IMR-90 (cell line): ENCODE results near the gene METRNL. TPM values are rescaled to one million over a fixed set of nuclear protein-coding genes. Genes with fewer than 3 reads are reported as not detected.

Experiments used
- ATAC-seq: fragments of 200-7000 bp; cut with Tn5 transposase; 2 replicates; pipeline ENCODE4 v1.9.1; 2020; ENCODE audit warnings: low read depth, mild to moderate bottlenecking, moderate library complexity
- BruUV-seq: library from RNA; stranded (reverse); fragments of 400-500 nt; replicated peaks from 2 replicates; lab custom pipeline; 2021; lab: Mats Ljungman, UMichigan
- CTCF ChIA-PET: fragments of 300-600 bp; formaldehyde crosslinking; extraction: SDS; loops from one replicate; lab custom pipeline; 2021; ENCODE audit warnings: antibody characterized with exemption; lab: Yijun Ruan, JAX
- POLR2A ChIA-PET: fragments of 300-600 bp; sonication (Branson Sonifier 250); formaldehyde crosslinking; loops from one replicate; lab custom pipeline; 2022; ENCODE audit warnings: antibody characterized with exemption; ENCODE audit not compliant: unreplicated experiment; lab: Charles Lee
- DNase-seq: peaks from one replicate; pipeline ENCODE4 v3.0.0; 2013
- H2AFZ ChIP-seq: replicated peaks from 2 replicates; pipeline ENCODE3; 2013; ENCODE audit warnings: low read length, mild to moderate bottlenecking; ENCODE audit not compliant: poor library complexity
- H2AK5ac ChIP-seq: 2 replicates; pipeline ENCODE4 v1.6.1; 2013; ENCODE audit warnings: low read depth, low read length, inconsistent platforms
- H2AK9ac ChIP-seq: replicated peaks from 2 replicates; pipeline ENCODE3; 2013; ENCODE audit warnings: mild to moderate bottlenecking, low read depth, low read length, moderate library complexity; ENCODE audit not compliant: poor library complexity
- H2BK120ac ChIP-seq: 2 replicates; pipeline ENCODE4 v1.6.1; 2013; ENCODE audit warnings: low read depth, low read length, inconsistent platforms
- H2BK15ac ChIP-seq: 3 replicates; pipeline ENCODE4 v1.6.1; 2013; ENCODE audit warnings: low read depth, low read length, inconsistent platforms
- H2BK20ac ChIP-seq: 2 replicates; pipeline ENCODE4 v1.6.1; 2013; ENCODE audit warnings: low read depth, mild to moderate bottlenecking, inconsistent platforms, low read length, moderate library complexity
- H2BK5ac ChIP-seq: 2 replicates; pipeline ENCODE4 v1.6.1; 2013; ENCODE audit warnings: mild to moderate bottlenecking, low read depth, low read length, inconsistent platforms; ENCODE audit not compliant: poor library complexity, severe bottlenecking
- H3K14ac ChIP-seq: replicated peaks from 2 replicates; pipeline ENCODE4 v1.6.1; 2013; ENCODE audit warnings: low read depth, low read length, inconsistent platforms
- H3K18ac ChIP-seq: 2 replicates; pipeline ENCODE4 v1.6.1; 2013; ENCODE audit warnings: low read depth, low read length, control low read depth
- H3K23ac ChIP-seq: 2 replicates; pipeline ENCODE4 v1.6.1; 2013; ENCODE audit warnings: low read depth, low read length, inconsistent platforms
- H3K27ac ChIP-seq: 2 replicates; pipeline ENCODE4 v1.5.1; 2013; ENCODE audit warnings: mild to moderate bottlenecking, control low read depth, low read length; ENCODE audit not compliant: insufficient read depth
- H3K27me3 ChIP-seq: 2 replicates; pipeline ENCODE4 v1.6.1; 2013; ENCODE audit warnings: low read length; ENCODE audit not compliant: control insufficient read depth, insufficient read depth
- H3K36me3 ChIP-seq: 2 replicates; pipeline ENCODE4 v1.6.1; 2013; ENCODE audit warnings: low read length, mixed read lengths; ENCODE audit not compliant: control insufficient read depth, insufficient read depth
- H3K4ac ChIP-seq: 2 replicates; pipeline ENCODE4 v1.6.1; 2013; ENCODE audit warnings: low read depth, low read length, inconsistent platforms
- H3K4me1 ChIP-seq: 2 replicates; pipeline ENCODE4 v1.6.1; 2013; ENCODE audit warnings: low read length, mixed read lengths; ENCODE audit not compliant: control insufficient read depth, insufficient read depth
- H3K4me2 ChIP-seq: 2 replicates; pipeline ENCODE4 v1.6.1; 2013; ENCODE audit warnings: low read depth, mild to moderate bottlenecking, control low read depth, low read length, moderate library complexity
- H3K4me3 ChIP-seq: 2 replicates; pipeline ENCODE4 v1.5.1; 2013; ENCODE audit warnings: low read depth, mild to moderate bottlenecking, control low read depth, low read length, moderate library complexity; ENCODE audit not compliant: insufficient read depth
- H3K56ac ChIP-seq: 2 replicates; pipeline ENCODE4 v1.6.1; 2013; ENCODE audit warnings: low read length, inconsistent platforms; ENCODE audit not compliant: insufficient read depth; ENCODE audit errors: extremely low read depth
- H3K79me1 ChIP-seq, 2 experiments: 2 replicates each; pipeline ENCODE4 v1.6.1; 2013; ENCODE audit warnings: low read length in 2 of 2, inconsistent platforms in 1 of 2, low read depth in 1 of 2
- H3K9ac ChIP-seq: 2 replicates; pipeline ENCODE4 v1.6.1; 2013; ENCODE audit warnings: low read depth, low read length, control low read depth
- H3K9me1 ChIP-seq: 2 replicates; pipeline ENCODE4 v1.6.1; 2013; ENCODE audit warnings: low read length, inconsistent platforms; ENCODE audit not compliant: insufficient read depth
- H3K9me3 ChIP-seq: 2 replicates; pipeline ENCODE4 v1.6.1; 2013; ENCODE audit warnings: low read length; ENCODE audit not compliant: control insufficient read depth, insufficient read depth
- H4K20me1 ChIP-seq: 2 replicates; pipeline ENCODE4 v1.6.1; 2013; ENCODE audit warnings: low read length, inconsistent platforms; ENCODE audit not compliant: insufficient read depth
- H4K5ac ChIP-seq: 2 replicates; pipeline ENCODE4 v1.6.1; 2013; ENCODE audit warnings: mild to moderate bottlenecking, low read depth, low read length, control low read depth
- H4K8ac ChIP-seq, 2 experiments: 2 replicates each; pipeline ENCODE4 v1.6.1; 2013; ENCODE audit warnings: low read depth in 2 of 2, low read length in 2 of 2, control low read depth in 1 of 2, inconsistent platforms in 1 of 2
- H4K91ac ChIP-seq: 2 replicates; pipeline ENCODE4 v1.6.1; 2013; ENCODE audit warnings: low read depth, low read length, inconsistent platforms; ENCODE audit not compliant: insufficient read depth
- BHLHE40 ChIP-seq: fragments of 150-350 bp; IDR thresholded peaks from 2 replicates; pipeline ENCODE4 v1.6.1; 2016; ENCODE audit warnings: mild to moderate bottlenecking, low read depth, low read length
- CEBPB ChIP-seq: IDR thresholded peaks from 2 replicates; pipeline ENCODE4 v1.6.1; 2012; ENCODE audit warnings: low read depth, low read length, improper control_type of control experiment
- CHD1 ChIP-seq: IDR thresholded peaks from 2 replicates; pipeline ENCODE4 v1.6.1; 2012; ENCODE audit warnings: low read depth, low read length, improper control_type of control experiment
- ELK1 ChIP-seq: fragments of 150-350 bp; IDR thresholded peaks from 2 replicates; pipeline ENCODE4 v1.6.1; 2016; ENCODE audit warnings: low read depth, mild to moderate bottlenecking, low read length, moderate library complexity, borderline replicate concordance
- FOS ChIP-seq: fragments of 150-350 bp; IDR thresholded peaks from 2 replicates; pipeline ENCODE4 v1.6.1; 2016; ENCODE audit warnings: low read depth, low read length
- MAFK ChIP-seq: IDR thresholded peaks from 2 replicates; pipeline ENCODE4 v1.6.1; 2012; ENCODE audit warnings: low read depth, low read length, improper control_type of control experiment
- MAZ ChIP-seq: IDR thresholded peaks from 2 replicates; pipeline ENCODE4 v1.6.1; 2012; ENCODE audit warnings: low read depth, mild to moderate bottlenecking, low read length, improper control_type of control experiment, moderate library complexity, borderline replicate concordance
- MXI1 ChIP-seq: IDR thresholded peaks from 2 replicates; pipeline ENCODE4 v1.6.1; 2012; ENCODE audit warnings: low read depth, mild to moderate bottlenecking, low read length, moderate library complexity, borderline replicate concordance
- NFE2L2 ChIP-seq: fragments of 150-350 bp; IDR thresholded peaks from 2 replicates; pipeline ENCODE4 v1.6.1; 2016; ENCODE audit warnings: low read depth, mild to moderate bottlenecking, low read length
- POLR2A ChIP-seq: IDR thresholded peaks from 2 replicates; pipeline ENCODE4 v1.6.1; 2012; ENCODE audit warnings: mild to moderate bottlenecking, low read depth, low read length
- RAD21 ChIP-seq: IDR thresholded peaks from 2 replicates; pipeline ENCODE4 v1.6.1; 2012; ENCODE audit warnings: low read length, improper control_type of control experiment
- RCOR1 ChIP-seq: IDR thresholded peaks from 2 replicates; pipeline ENCODE4 v1.6.1; 2012; ENCODE audit warnings: mild to moderate bottlenecking, low read length, improper control_type of control experiment; ENCODE audit not compliant: insufficient replicate concordance
- RFX5 ChIP-seq: IDR thresholded peaks from 2 replicates; pipeline ENCODE4 v1.8.0; 2012; ENCODE audit warnings: low read depth, mild to moderate bottlenecking, low read length, moderate library complexity
- SMC3 ChIP-seq: fragments of 150-350 bp; IDR thresholded peaks from 2 replicates; pipeline ENCODE4 v1.6.1; 2016; ENCODE audit warnings: low read depth, mild to moderate bottlenecking, antibody characterized with exemption, low read length, moderate library complexity
- USF2 ChIP-seq: fragments of 150-350 bp; IDR thresholded peaks from 2 replicates; pipeline ENCODE4 v1.6.1; 2017; ENCODE audit warnings: mild to moderate bottlenecking, antibody characterized with exemption, low read length, low read depth
- WGBS, 2 experiments: methylation state at CpG; one replicate each; pipeline versions ENCODE4 v1.1.5 to v1.1.7; 2013; ENCODE audit warnings: missing lambda C conversion rate in 2 of 2; ENCODE audit not compliant: insufficient read length in 1 of 2; ENCODE audit errors: extremely low coverage in 2 of 2; 5-methylcytosine and 5-hydroxymethylcytosine counted together
- dilution Hi-C: fragments of 300-500 bp; cut with HindIII; formaldehyde crosslinking; loops from one replicate; pipeline ENCODE4 v1.14.3; 2018; ENCODE audit warnings: low sequenced_read_pairs; ENCODE audit not compliant: unreplicated experiment
- in situ Hi-C: fragments of 300-500 bp; cut with MboI; formaldehyde crosslinking; loops from 3 replicates; pipeline ENCODE4 v1.14.3; 2019; ENCODE audit warnings: low sequenced_read_pairs, inconsistent platforms, mixed read lengths
- intact Hi-C: fragments of 100-400 bp; cut with micrococcal nuclease; formaldehyde crosslinking; loops from 2 replicates; pipeline ENCODE4 v1.10.0; 2022
- polyA plus RNA-seq, 3 experiments: library from polyadenylated mRNA; depleted of rRNA; stranded (reverse); fragments of >200 nt; gene quantifications; 2 replicates each; pipeline ENCODE4 v1.2.3, GENCODE V29; 2012; ENCODE audit warnings: low replicate concordance in 1 of 3
- total RNA-seq: library from RNA; depleted of rRNA; stranded (reverse); fragments of >200 nt; gene quantifications from 2 replicates; pipeline ENCODE4 v1.2.3, GENCODE V29; 2012
- TF ChIP-seq, protein P1 (sequence below): conservative IDR thresholded peaks from 2 replicates; pipeline ENCODE4 v1.5.1; 2012; ENCODE audit warnings: mild to moderate bottlenecking, low read depth, low read length, improper control_type of control experiment

METRNL gene
- total and polyA plus RNA-seq, 2 of the 4 experiments (the other 2 are of a cell fraction): 17.9 to 48.2 TPM

DNA sequence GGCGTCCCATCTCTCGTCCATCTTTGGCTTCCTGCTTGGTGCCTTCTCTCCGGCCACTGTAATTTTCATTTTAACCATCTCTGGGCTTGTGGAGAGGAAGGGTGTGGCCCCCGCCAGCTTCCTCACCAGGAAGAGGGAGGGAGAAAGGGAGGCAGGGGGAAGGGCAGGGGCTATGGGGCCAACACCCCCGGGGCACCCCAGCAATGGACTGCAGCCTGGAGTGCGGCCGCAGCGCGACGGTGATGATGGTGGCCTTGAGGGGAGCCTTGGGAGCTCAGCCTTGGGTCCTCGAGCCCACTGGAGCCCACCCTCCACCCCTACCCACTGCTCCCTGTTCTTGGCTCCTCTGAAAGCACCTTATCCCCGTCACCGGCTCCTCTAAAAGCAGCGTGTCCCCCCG lies 9.5 kb downstream of the METRNL start:
- CTCF ChIA-PET: no interaction called here
- ATAC-seq (no peak), DNase-seq (no peak)
- no peak overlapping the region for H2AK5ac ChIP-seq
- H3K14ac ChIP-seq: no peak overlapping the region
- H3K9me1 ChIP-seq: peaks cover 29% of the 10 kb centered on the region
- no peak overlapping the region for H3K4me2 ChIP-seq
- no peak overlapping the region for H3K56ac ChIP-seq
- peaks cover 96% of the 10 kb centered on the region for H4K20me1 ChIP-seq
- H2AK9ac ChIP-seq: no peak overlapping the region
- no peak overlapping the region for H3K27ac ChIP-seq
- 100% methylated on average over 3 of the region's 15 CpGs; no CpG with 5 or more reads in 1 of the 2 experiments for WGBS, 2 experiments
- H3K4me1 ChIP-seq: peaks cover 32% of the 10 kb centered on the region
- no peaks in the 10 kb centered on the region for H3K27me3 ChIP-seq
- H3K9me3 ChIP-seq: no peaks in the 10 kb centered on the region
- H3K4ac ChIP-seq: no peak overlapping the region
- no TSS peak for BruUV-seq
- POLR2A ChIA-PET: no interaction called here
- H2AFZ ChIP-seq: no peak overlapping the region
- no peak overlapping the region for H2BK5ac ChIP-seq
- H3K79me1 ChIP-seq: peaks cover 11 to 89% of the 10 kb centered on the region in 2 experiments; a peak in 3 of 4 replicates
- H2BK15ac ChIP-seq: no peak overlapping the region
- H3K23ac ChIP-seq: no peak overlapping the region
- H3K9ac ChIP-seq: no peak overlapping the region
- in situ Hi-C loops: no loop called here
- intact Hi-C loops: no loop called here
- no peak overlapping the region for H3K4me3 ChIP-seq
- no peak overlapping the region for H2BK120ac ChIP-seq
- peaks cover 61% of the 10 kb centered on the region for H3K36me3 ChIP-seq
- H4K91ac ChIP-seq: no peak overlapping the region
- no peak for TF ChIP-seq MAZ
- no peak for TF ChIP-seq BHLHE40
- TF ChIP-seq MXI1: no peak
- no peak for TF ChIP-seq NFE2L2
- no peak for TF ChIP-seq RFX5
- no peak for TF ChIP-seq POLR2A
- TF ChIP-seq FOS: no peak
- no peak for TF ChIP-seq ELK1
- TF ChIP-seq, protein P1, sequence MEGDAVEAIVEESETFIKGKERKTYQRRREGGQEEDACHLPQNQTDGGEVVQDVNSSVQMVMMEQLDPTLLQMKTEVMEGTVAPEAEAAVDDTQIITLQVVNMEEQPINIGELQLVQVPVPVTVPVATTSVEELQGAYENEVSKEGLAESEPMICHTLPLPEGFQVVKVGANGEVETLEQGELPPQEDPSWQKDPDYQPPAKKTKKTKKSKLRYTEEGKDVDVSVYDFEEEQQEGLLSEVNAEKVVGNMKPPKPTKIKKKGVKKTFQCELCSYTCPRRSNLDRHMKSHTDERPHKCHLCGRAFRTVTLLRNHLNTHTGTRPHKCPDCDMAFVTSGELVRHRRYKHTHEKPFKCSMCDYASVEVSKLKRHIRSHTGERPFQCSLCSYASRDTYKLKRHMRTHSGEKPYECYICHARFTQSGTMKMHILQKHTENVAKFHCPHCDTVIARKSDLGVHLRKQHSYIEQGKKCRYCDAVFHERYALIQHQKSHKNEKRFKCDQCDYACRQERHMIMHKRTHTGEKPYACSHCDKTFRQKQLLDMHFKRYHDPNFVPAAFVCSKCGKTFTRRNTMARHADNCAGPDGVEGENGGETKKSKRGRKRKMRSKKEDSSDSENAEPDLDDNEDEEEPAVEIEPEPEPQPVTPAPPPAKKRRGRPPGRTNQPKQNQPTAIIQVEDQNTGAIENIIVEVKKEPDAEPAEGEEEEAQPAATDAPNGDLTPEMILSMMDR: no peak
- no peak for TF ChIP-seq USF2
- TF ChIP-seq CHD1: no peak
- no peak for TF ChIP-seq RAD21
- TF ChIP-seq SMC3: no peak
- TF ChIP-seq RCOR1: no peak
- TF ChIP-seq CEBPB: no peak
- no peak for TF ChIP-seq MAFK
- H2BK20ac ChIP-seq: no peak overlapping the region
- H4K5ac ChIP-seq: no peak overlapping the region
- H4K8ac ChIP-seq: no peak overlapping the region
- H3K18ac ChIP-seq: no peak overlapping the region
- dilution Hi-C loops: no loop called here
